Natural killer cell (primary cell): ENCODE data around the gene SOX9. TPM values are rescaled to one million over a fixed set of nuclear protein-coding genes. Genes with fewer than 3 reads are reported as not detected.

Source experiments
- ATAC-seq, 3 donors: fragments of 150-1000 bp in 2 of 3; fragments of 200-7000 bp in 1 of 3; cut with Tn5 transposase; 1 replicate in 1 of 3; 2 replicates in 2 of 3; pipeline ENCODE4 v1.10.0; 2021; ENCODE audit warnings: mild to moderate bottlenecking in 2 of 3, moderate library complexity in 2 of 3
- DNase-seq, 2 donors: peaks; one replicate each; pipeline versions ENCODE4 v3.0.0 to v3.0.0-alpha.2; 2013 to 2021; ENCODE audit warnings: mixed read lengths in 1 of 2
- H3K27ac ChIP-seq: one replicate; pipeline ENCODE4 v1.5.1; 2013; ENCODE audit warnings: mild to moderate bottlenecking, low read length
- H3K27me3 ChIP-seq: one replicate; pipeline ENCODE4 v1.6.1; 2013; ENCODE audit warnings: low read length; ENCODE audit not compliant: control insufficient read depth, insufficient read depth
- H3K36me3 ChIP-seq: one replicate; pipeline ENCODE4 v1.6.1; 2013; ENCODE audit warnings: low read length; ENCODE audit not compliant: control insufficient read depth, insufficient read depth
- H3K4me1 ChIP-seq: one replicate; pipeline ENCODE4 v1.6.1; 2013; ENCODE audit warnings: low read length; ENCODE audit not compliant: control insufficient read depth, insufficient read depth
- H3K4me3 ChIP-seq: one replicate; pipeline ENCODE4 v1.5.1; 2013; ENCODE audit warnings: low read length
- H3K9me3 ChIP-seq: one replicate; pipeline ENCODE4 v1.6.1; 2013; ENCODE audit warnings: low read length; ENCODE audit not compliant: control insufficient read depth, insufficient read depth
- H3K27ac Mint-ChIP-seq, 2 donors: one replicate each; pipeline ENCODE4 v1.8.0; 2022; ENCODE audit warnings: mild to moderate bottlenecking in 2 of 2, mixed read lengths in 2 of 2, moderate library complexity in 1 of 2
- H3K27me3 Mint-ChIP-seq, 2 donors: one replicate each; pipeline ENCODE4 v1.8.0; 2022; ENCODE audit warnings: low read depth in 2 of 2, mixed read lengths in 2 of 2
- H3K36me3 Mint-ChIP-seq: one replicate; pipeline ENCODE4 v1.8.0; 2022; ENCODE audit warnings: mixed read lengths
- H3K4me1 Mint-ChIP-seq, 2 donors: one replicate each; pipeline ENCODE4 v1.8.0; 2022; ENCODE audit warnings: mixed read lengths in 2 of 2
- H3K4me3 Mint-ChIP-seq: one replicate; pipeline ENCODE4 v1.8.0; 2022; ENCODE audit warnings: mild to moderate bottlenecking, moderate library complexity, mixed read lengths
- H3K9me3 Mint-ChIP-seq, 2 donors: one replicate each; pipeline ENCODE4 v1.8.0; 2022; ENCODE audit warnings: mixed read lengths in 2 of 2
- CTCF ChIP-seq: fragments of 200-600 bp; IDR thresholded peaks from one replicate; pipeline ENCODE4 v1.8.0; 2022; ENCODE audit warnings: antibody characterized with exemption
- WGBS: methylation state at CpG from one replicate; pipeline ENCODE4 v1.1.7; 2013; ENCODE audit warnings: missing lambda C conversion rate; ENCODE audit not compliant: insufficient coverage; 5-methylcytosine and 5-hydroxymethylcytosine counted together
- intact Hi-C: fragments of 100-400 bp; cut with micrococcal nuclease; formaldehyde crosslinking; loops from one replicate; pipeline ENCODE4 v1.14.2; 2022
- total RNA-seq, 4 donors: library from RNA; stranded (reverse); fragments of 120-200 nt in 1 of 4; gene quantifications; one replicate each; pipeline versions ENCODE4 v1.2.3 to v1.2.4, GENCODE V29; 2013 to 2022

Gene SOX9
- total RNA-seq, 3 donors from 2014 or later (not counting 1 experiment from before 2014, with no cell fraction given): not detected

- Mint-ChIP-seq H3K27me3 (peaks cover 61 to 62% of the 10 kb centered on the region in 2 donors), H3K4me1 (peaks cover 0 to 5% of the 10 kb centered on the region in 2 donors), H3K4me3 (no peak overlapping the region), H3K27ac (no peak overlapping the region), H3K9me3 (peaks cover 0 to 2% of the 10 kb centered on the region in 2 donors), H3K36me3 (peaks cover 12% of the 10 kb centered on the region)
- DNase-seq (no peak), ATAC-seq (no peak)
- Histone ChIP-seq H3K27ac (no peak overlapping the region), H3K9me3 (no peaks in the 10 kb centered on the region), H3K4me3 (no peak overlapping the region), H3K4me1 (peaks cover 3% of the 10 kb centered on the region), H3K36me3 (no peaks in the 10 kb centered on the region), H3K27me3 (peaks cover 44% of the 10 kb centered on the region)
- no peak for TF ChIP-seq CTCF
- WGBS: 5% methylated on average over 53 of the region's 54 CpGs
- intact Hi-C loops: no loop called here
Observed at GRCh38 chr17:72119873-72120641, 763 bp upstream of the SOX9 start.

- no peak overlapping the region for H3K4me3 Mint-ChIP-seq
- no peaks in the 10 kb centered on the region for H3K9me3 ChIP-seq
- no peak overlapping the region for H3K27ac Mint-ChIP-seq
- no peaks in the 10 kb centered on the region for H3K36me3 ChIP-seq
- H3K27me3 Mint-ChIP-seq: peaks cover 52 to 53% of the 10 kb centered on the region in 2 donors
- peaks cover 0 to 2% of the 10 kb centered on the region in 2 donors for H3K9me3 Mint-ChIP-seq
- peaks cover 46% of the 10 kb centered on the region for H3K27me3 ChIP-seq
- no peak for TF ChIP-seq CTCF
- ATAC-seq: no peak
- H3K27ac ChIP-seq: no peak overlapping the region
- DNase-seq: no peak
- peaks cover 0 to 5% of the 10 kb centered on the region in 2 donors for H3K4me1 Mint-ChIP-seq
- WGBS: 6% methylated on average over 88 of the region's 88 CpGs
- H3K36me3 Mint-ChIP-seq: peaks cover 12% of the 10 kb centered on the region
- intact Hi-C loops: no loop called here
- H3K4me1 ChIP-seq: peaks cover 3% of the 10 kb centered on the region
- no peak overlapping the region for H3K4me3 ChIP-seq
Observed at GRCh38 chr17:72121164-72122009, 567 bp downstream of the SOX9 start.

GRCh38 chr17:72122010-72122764, 1.4 kb downstream of the SOX9 start:
- Mint-ChIP-seq H3K4me1 (peaks cover 0 to 5% of the 10 kb centered on the region in 2 donors), H3K36me3 (peaks cover 12% of the 10 kb centered on the region)

More at GRCh38 chr17:72122010-72122764, 1.4 kb downstream of the SOX9 start:
- WGBS: 4% methylated on average over 32 of the region's 36 CpGs
- peaks cover 0 to 2% of the 10 kb centered on the region in 2 donors for H3K9me3 Mint-ChIP-seq
- Histone ChIP-seq H3K4me3 (no peak overlapping the region), H3K36me3 (no peaks in the 10 kb centered on the region), H3K4me1 (peaks cover 3% of the 10 kb centered on the region), H3K27me3 (peaks cover 45% of the 10 kb centered on the region), H3K27ac (no peak overlapping the region), H3K9me3 (no peaks in the 10 kb centered on the region)
- H3K27me3 Mint-ChIP-seq: peaks cover 44 to 47% of the 10 kb centered on the region in 2 donors
- ATAC-seq (no peak), DNase-seq (no peak)
- no peak overlapping the region for H3K27ac Mint-ChIP-seq
- no peak overlapping the region for H3K4me3 Mint-ChIP-seq
- TF ChIP-seq CTCF: no peak
- intact Hi-C loops: no loop called here
